SK-N-SH treated with all-trans-retinoic acid at 6 μM for 48 hours (cell line): ENCODE results near the gene COA5.

Experiments used
- ARNTL ChIP-seq: fragments of 450-650 bp; formaldehyde crosslinking; IDR thresholded peaks from 2 replicates; pipeline ENCODE4 v1.5.0; 2020; ENCODE audit warnings: low read depth, mild to moderate bottlenecking, moderate library complexity, borderline replicate concordance
- CSDC2 ChIP-seq: fragments of 250-450 bp; sonication (Bioruptor Pico); IDR thresholded peaks from 2 replicates; pipeline ENCODE4 v1.5.0; 2020; ENCODE audit warnings: mild to moderate bottlenecking, moderate library complexity
- PPARA ChIP-seq: fragments of 250-450 bp; sonication (Bioruptor Pico); IDR thresholded peaks from 2 replicates; pipeline ENCODE4 v1.5.0; 2020; ENCODE audit warnings: mild to moderate bottlenecking, borderline replicate concordance
- RARB ChIP-seq: fragments of 250-450 bp; sonication (Bioruptor Pico); IDR thresholded peaks from 2 replicates; pipeline ENCODE4 v1.8.0; 2021; ENCODE audit warnings: mild to moderate bottlenecking, moderate library complexity
- SNAI2 ChIP-seq: fragments of 250-450 bp; sonication (Bioruptor Pico); IDR thresholded peaks from 2 replicates; pipeline ENCODE4 v1.5.0; 2020; ENCODE audit warnings: mild to moderate bottlenecking, moderate library complexity
- ZNF70 ChIP-seq: fragments of 450-650 bp; formaldehyde crosslinking; IDR thresholded peaks from 2 replicates; pipeline ENCODE4 v1.5.0; 2020; ENCODE audit warnings: mild to moderate bottlenecking, moderate library complexity
- TF ChIP-seq, protein P1 (sequence below): fragments of 250-450 bp; sonication (Bioruptor Pico); IDR thresholded peaks from 2 replicates; pipeline ENCODE4 v1.8.0; 2020; ENCODE audit warnings: mild to moderate bottlenecking, moderate library complexity, borderline replicate concordance
- TF ChIP-seq, protein P2 (sequence below): fragments of 250-450 bp; sonication (Bioruptor Pico); IDR thresholded peaks from 2 replicates; pipeline ENCODE4 v1.5.1; 2020; ENCODE audit warnings: low read depth, mild to moderate bottlenecking, moderate library complexity

DNA sequence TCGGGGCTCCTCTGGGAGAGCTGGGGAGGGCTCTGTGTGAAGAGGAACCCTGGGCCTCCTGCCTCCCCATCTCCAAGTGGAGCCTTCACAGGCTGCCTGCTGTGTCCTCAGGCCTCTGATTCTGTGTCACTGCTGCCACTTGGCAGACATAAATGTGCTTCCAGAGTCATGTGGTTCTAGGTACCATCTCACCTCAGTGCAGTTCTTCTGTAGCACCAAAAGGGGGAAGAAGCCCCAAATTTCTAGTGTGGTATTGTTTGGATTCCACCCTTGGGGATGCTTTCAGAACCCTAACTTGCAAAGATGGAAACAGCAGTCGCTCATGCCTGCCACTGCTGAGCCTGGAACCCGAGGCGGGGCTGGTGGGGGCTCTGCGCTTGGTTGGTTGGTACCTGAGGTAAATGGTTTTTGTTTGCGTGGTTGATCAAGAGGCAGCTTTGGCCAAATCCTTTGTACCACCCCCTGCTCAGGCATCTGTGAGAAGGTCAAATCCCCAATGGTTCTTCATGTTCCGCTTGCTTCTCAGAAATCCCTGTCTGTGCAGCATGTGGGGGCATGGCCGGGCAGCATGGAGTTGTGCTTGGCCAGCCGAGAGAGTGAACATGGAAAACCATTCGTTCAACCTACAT lies 27.5 kb downstream of the COA5 start:
- TF ChIP-seq, protein P1, sequence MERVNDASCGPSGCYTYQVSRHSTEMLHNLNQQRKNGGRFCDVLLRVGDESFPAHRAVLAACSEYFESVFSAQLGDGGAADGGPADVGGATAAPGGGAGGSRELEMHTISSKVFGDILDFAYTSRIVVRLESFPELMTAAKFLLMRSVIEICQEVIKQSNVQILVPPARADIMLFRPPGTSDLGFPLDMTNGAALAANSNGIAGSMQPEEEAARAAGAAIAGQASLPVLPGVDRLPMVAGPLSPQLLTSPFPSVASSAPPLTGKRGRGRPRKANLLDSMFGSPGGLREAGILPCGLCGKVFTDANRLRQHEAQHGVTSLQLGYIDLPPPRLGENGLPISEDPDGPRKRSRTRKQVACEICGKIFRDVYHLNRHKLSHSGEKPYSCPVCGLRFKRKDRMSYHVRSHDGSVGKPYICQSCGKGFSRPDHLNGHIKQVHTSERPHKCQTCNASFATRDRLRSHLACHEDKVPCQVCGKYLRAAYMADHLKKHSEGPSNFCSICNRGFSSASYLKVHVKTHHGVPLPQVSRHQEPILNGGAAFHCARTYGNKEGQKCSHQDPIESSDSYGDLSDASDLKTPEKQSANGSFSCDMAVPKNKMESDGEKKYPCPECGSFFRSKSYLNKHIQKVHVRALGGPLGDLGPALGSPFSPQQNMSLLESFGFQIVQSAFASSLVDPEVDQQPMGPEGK (CRISPR knock-in tag) = no peak
- TF ChIP-seq SNAI2 (CRISPR knock-in tag) (no peak), ARNTL (CRISPR knock-in tag) (no peak), ZNF70 (CRISPR knock-in tag) (no peak), RARB (CRISPR knock-in tag) (no peak), PPARA (no peak), CSDC2 (CRISPR knock-in tag) (no peak)
- TF ChIP-seq, protein P2, sequence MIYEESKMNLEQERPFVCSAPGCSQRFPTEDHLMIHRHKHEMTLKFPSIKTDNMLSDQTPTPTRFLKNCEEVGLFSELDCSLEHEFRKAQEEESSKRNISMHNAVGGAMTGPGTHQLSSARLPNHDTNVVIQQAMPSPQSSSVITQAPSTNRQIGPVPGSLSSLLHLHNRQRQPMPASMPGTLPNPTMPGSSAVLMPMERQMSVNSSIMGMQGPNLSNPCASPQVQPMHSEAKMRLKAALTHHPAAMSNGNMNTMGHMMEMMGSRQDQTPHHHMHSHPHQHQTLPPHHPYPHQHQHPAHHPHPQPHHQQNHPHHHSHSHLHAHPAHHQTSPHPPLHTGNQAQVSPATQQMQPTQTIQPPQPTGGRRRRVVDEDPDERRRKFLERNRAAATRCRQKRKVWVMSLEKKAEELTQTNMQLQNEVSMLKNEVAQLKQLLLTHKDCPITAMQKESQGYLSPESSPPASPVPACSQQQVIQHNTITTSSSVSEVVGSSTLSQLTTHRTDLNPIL (CRISPR knock-in tag) = no peak
